ENCODE measurements around the gene AIFM1.
A peak's percentile ranks its signal among the peaks of the same experiment; 100 is the strongest.
"Not testable (repeated sequence)": the region's sequence is repeated elsewhere in the genome, so short reads cannot be mapped to it uniquely, and the experiment has no call there.

Gene AIFM1

GRCh38 chrX:130121505-130121800 lies 44.2 kb downstream of the AIFM1 start:
- no peak for DNase-seq (ENCODE audit: low read depth in 1 of 2, low spot score in 1 of 2)
- in situ Hi-C loops (cut with HindIII; ENCODE audit: low pct_unique_long_range_greater_than_20kb, low sequenced_read_pairs): no loop called here
- TF ChIP-seq JUND (IDR thresholded peaks at IDR 0.05; ENCODE audit: low read depth): no peak

DNA sequence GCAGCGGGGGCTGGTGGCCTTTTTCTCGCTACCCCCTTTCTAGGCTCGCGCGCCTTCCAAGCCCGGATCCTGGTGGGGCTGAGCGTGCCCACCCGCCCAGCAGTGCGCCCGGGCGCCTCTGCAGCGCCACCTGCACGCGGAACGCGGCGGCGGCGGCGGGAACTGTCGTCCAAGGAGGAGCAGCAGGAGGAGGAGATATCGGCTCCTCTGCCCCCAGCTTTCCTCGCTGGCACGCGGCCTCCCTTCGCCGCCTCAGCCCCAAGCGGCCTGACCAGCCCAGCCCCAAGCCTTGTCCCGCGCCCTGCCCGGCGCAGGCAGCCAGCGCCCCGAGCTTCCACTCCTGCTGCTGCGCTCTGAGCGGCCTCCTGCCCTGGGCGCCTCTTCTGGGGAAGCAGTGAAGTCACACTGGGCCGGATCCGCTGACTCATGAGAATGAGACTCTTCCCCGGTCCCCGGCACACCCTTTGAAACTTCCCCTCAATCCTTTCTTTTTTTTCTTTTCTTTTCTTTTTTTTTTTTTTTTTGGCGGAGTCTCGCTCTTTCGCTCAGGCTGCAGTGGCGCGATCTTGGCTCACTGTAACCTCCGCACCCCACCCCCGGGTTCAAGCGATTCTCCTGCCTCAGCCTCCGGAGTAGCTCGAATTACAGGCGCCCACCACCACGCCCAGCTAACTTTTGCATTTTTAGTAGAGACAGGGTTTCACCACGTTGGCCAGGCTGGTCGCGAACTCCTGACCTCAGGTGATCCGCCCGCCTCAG lies 44.7 kb downstream of the AIFM1 start:
- no peak for TF ChIP-seq JUND (IDR thresholded peaks at IDR 0.05; ENCODE audit: low read depth)
- DNase-seq (ENCODE audit: low read depth in 1 of 2, low spot score in 1 of 2): no peak
- in situ Hi-C loops (cut with HindIII; ENCODE audit: low pct_unique_long_range_greater_than_20kb, low sequenced_read_pairs): no loop called here

DNA sequence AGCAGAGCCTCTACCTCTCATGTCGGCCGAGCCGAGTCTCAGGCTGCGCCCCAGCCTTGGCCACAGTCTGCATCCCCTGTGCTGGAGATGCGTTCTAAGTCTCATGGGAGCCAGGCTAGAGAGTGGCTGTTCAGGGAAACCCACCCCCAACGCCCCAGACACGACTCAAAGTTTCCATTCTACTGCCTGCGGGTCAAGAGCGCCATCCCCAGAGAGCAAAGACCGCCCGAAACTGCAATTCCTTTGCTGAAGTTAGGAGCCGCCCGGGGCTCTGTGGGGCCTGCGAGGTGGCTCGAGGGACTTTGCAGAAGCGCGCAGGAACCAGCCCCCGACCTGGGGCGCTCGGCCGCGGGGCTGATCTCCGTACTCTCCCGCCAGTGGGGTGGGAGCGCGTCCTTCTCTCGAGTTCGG lies 45.3 kb downstream of the AIFM1 start:
- no peak for DNase-seq (ENCODE audit: low read depth in 1 of 2, low spot score in 1 of 2)

GRCh38 chrX:130119312-130119898 lies 46.2 kb downstream of the AIFM1 start:
- TF ChIP-seq JUND (IDR thresholded peaks at IDR 0.05; ENCODE audit: low read depth): no peak
- in situ Hi-C loops (cut with HindIII; ENCODE audit: low pct_unique_long_range_greater_than_20kb, low sequenced_read_pairs): no loop called here
- DNase-seq (ENCODE audit: low read depth in 1 of 2, low spot score in 1 of 2): no peak

More for the DNA sequence above, 45.3 kb downstream of the AIFM1 start:
- in situ Hi-C loops (cut with HindIII; ENCODE audit: low pct_unique_long_range_greater_than_20kb, low sequenced_read_pairs): no loop called here
- no peak for TF ChIP-seq JUND (IDR thresholded peaks at IDR 0.05; ENCODE audit: low read depth)

GRCh38 chrX:130118441-130119311 lies 47.0 kb downstream of the AIFM1 start:
- no peak for DNase-seq (ENCODE audit: low read depth in 1 of 2, low spot score in 1 of 2)
- in situ Hi-C loops (cut with HindIII; ENCODE audit: low pct_unique_long_range_greater_than_20kb, low sequenced_read_pairs): no loop called here
- TF ChIP-seq JUND (IDR thresholded peaks at IDR 0.05; ENCODE audit: low read depth): no peak

DNA sequence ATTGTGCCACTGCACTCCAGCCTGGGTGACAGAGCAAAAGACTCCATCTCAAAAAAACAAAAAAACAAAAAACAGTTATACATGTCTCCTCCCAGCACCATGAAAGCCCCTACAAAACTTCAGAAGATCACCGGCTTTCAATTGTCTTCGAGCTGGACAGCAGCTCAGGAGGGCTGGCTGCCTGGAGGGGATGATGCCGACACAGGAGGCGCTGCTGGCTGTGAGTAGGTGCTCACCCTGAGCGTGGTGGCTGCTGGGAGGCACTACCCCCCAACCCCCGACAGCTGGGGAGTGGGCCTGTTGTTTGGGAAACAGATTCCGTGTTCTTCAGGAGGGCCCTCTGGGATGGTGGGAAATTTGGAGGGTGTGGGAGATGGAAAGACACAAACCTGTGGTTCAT lies 48.5 kb downstream of the AIFM1 start:
- TF ChIP-seq JUND (IDR thresholded peaks at IDR 0.05; ENCODE audit: low read depth): no peak
- in situ Hi-C loops (cut with HindIII; ENCODE audit: low pct_unique_long_range_greater_than_20kb, low sequenced_read_pairs): no loop called here
- DNase-seq (ENCODE audit: low read depth in 1 of 2, low spot score in 1 of 2): no peak

- DNase-seq (ENCODE audit: low read depth in 1 of 2, low spot score in 1 of 2); in situ Hi-C loops (cut with HindIII; ENCODE audit: low pct_unique_long_range_greater_than_20kb, low sequenced_read_pairs): not testable (repeated sequence)
These were observed 50.3 kb downstream of the AIFM1 start for GRCh38 chrX:130115119-130115885.

GRCh38 chrX:130114141-130114588 lies 51.5 kb downstream of the AIFM1 start:
- in situ Hi-C loops (cut with HindIII; ENCODE audit: low pct_unique_long_range_greater_than_20kb, low sequenced_read_pairs): no loop called here
- TF ChIP-seq JUND (IDR thresholded peaks at IDR 0.05; ENCODE audit: low read depth): no peak

GRCh38 chrX:130111220-130112154 lies 54.2 kb downstream of the AIFM1 start:
- in situ Hi-C loops (cut with HindIII; ENCODE audit: low pct_unique_long_range_greater_than_20kb, low sequenced_read_pairs): no loop called here
- no peak for TF ChIP-seq JUND (IDR thresholded peaks at IDR 0.05; ENCODE audit: low read depth)
- DNase-seq (ENCODE audit: low read depth in 1 of 2, low spot score in 1 of 2): peak in 1 of 2 experiments; percentile 45

More at GRCh38 chrX:130114141-130114588, 51.5 kb downstream of the AIFM1 start:
- DNase-seq (ENCODE audit: low read depth in 1 of 2, low spot score in 1 of 2): no peak

DNA sequence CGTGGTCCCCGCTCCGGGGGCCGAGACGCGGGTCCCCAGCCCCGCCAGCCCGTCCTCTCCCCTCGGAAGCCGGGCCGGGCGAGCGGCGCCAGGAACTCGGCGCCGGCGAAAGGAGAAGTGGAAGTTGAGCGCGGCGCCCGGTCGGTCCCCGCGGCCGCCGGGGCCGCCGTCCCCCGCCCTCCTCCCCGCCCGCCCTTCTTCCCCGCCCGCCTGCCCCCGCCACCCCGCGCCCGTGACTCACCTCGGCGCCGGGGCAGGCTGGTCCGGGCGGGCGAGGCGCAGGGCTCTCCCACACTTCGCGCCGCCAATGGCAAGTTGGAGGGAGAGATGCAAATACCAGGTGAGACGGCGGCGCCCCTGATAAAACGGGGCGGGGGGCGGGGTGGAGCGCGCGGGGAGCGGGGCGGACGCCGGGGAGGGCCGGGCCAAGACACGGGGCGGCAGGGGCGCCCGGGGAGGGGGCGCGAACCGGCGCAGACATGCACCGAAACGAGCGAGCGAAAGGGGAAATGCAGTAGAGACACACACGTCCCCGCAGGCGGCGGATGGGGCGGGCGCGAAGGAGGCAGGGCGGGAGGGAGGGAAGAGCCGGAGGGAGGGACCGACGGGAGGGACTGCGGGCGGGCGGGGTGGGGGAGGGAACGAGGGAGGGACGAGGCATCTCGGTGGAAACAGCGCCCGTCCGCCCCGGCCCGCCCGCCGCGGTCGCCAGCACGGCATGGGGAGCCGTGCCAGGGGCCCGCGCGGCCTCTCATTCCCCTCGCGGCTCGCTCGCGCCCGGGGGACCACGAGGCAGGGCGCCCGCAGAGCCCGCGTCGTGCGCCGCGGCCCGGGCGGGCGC lies 55.0 kb downstream of the AIFM1 start, which contains the start of gene ELF4:
Gene ELF4 (minus strand): TSS at position 119 of the 841 bp plus-strand sequence. CDS start 29,167 bp downstream, outside the sequence.
- no peak for TF ChIP-seq JUND (IDR thresholded peaks at IDR 0.05; ENCODE audit: low read depth)
- peak; percentile 51 to 77 for DNase-seq (ENCODE audit: low read depth in 1 of 2, low spot score in 1 of 2)
- in situ Hi-C loops (cut with HindIII; ENCODE audit: low pct_unique_long_range_greater_than_20kb, low sequenced_read_pairs): no loop called here
